Tongue (tissue), 2 donors: ENCODE data around the gene TSPAN3. TPM values are rescaled to one million over a fixed set of nuclear protein-coding genes. Genes with fewer than 3 reads are reported as not detected.
A peak's percentile ranks its signal among the peaks of the same experiment; 100 is the strongest.

Source experiments
- DNase-seq: peaks from one replicate; pipeline ENCODE4 v3.0.0-alpha.2; 2015
- total RNA-seq: library from RNA; depleted of rRNA; stranded (reverse); fragments of >200 nt; gene quantifications from one replicate; pipeline ENCODE4 v1.2.3, GENCODE V29; 2014

TSPAN3 gene
- total RNA-seq, 1 donor from 2014 or later = 373 TPM

DNA sequence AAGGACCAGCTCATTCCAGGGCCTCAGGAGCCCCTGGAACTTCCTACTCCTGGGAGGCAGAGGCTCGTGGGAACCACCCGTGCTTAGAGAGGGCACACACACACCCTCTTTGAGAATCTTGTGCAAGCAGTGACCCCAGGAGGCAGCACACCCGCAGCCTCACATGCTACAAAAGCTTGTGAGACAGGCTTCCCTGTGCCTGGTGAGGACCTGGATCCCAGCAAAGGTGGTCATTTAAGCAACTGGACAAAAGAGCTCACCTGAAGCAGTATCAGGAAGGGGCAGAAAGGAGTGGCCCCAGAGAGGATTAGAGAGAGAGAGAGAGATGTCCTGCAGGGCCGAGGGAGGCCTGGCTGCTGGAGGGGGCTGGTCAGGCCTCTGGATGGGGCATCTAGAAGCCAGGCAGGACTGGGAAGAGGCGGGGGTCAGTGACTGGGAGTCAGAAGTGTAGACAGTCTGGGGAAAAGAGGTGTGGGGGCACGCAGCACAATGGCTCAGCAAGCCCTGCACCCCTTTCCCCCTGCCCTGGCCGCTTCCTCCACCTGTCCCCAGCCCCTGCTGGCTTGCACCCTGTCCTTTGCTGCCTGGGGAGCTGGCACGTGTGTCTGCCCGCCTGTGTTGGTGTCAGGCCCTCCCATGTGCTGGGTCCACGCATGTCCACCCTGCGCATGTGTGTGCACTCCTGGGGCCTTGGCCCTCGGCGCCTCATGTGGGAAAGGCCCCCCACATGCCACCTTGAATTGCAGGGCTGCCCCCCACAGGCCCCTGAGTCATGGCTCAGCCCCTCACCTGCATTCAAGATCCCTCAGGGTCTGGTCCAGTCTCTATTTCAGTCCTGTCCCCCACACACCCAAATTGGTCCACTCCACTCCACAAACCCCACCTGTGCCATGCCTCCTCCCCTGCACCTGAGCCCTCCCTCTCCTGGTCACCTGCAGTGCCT lies 36.9 kb downstream of the TSPAN3 start:
- DNase-seq = no peak

- DNase-seq = no peak
Measured at GRCh38 chr15:77033417-77033728, 37.5 kb downstream of the TSPAN3 start.

GRCh38 chr15:77032647-77033416 lies 38.1 kb downstream of the TSPAN3 start:
- no peak for DNase-seq

DNA sequence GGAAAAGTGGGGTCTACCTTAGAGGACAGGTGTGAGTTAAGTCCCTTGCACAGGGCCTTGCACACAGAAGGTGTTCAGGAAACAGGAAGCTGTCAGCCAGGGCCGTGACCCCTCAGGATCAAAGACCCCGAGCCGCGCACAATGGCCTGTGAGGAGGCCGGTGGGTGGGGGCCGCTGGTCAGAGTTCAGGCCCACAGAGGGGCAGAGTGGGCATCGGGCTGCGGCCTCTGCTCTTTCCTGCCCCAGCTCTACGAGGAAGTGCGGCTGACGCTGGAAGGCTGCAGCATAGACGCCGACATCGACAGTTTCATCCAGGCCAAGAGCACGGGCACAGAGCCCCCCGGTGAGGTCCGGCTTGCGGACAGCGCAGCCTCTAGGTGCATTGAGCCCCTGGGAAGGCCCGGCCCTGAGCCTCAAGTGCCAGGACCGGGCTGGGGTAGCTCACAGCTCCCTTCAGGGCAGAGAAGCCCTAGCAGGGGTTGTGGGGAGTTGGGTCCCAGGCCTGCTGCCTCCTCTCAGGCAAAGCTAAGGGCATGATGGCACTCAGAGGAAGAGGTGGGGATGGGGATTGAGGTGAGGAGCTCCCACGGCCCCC lies 38.8 kb downstream of the TSPAN3 start:
- no peak for DNase-seq

DNA sequence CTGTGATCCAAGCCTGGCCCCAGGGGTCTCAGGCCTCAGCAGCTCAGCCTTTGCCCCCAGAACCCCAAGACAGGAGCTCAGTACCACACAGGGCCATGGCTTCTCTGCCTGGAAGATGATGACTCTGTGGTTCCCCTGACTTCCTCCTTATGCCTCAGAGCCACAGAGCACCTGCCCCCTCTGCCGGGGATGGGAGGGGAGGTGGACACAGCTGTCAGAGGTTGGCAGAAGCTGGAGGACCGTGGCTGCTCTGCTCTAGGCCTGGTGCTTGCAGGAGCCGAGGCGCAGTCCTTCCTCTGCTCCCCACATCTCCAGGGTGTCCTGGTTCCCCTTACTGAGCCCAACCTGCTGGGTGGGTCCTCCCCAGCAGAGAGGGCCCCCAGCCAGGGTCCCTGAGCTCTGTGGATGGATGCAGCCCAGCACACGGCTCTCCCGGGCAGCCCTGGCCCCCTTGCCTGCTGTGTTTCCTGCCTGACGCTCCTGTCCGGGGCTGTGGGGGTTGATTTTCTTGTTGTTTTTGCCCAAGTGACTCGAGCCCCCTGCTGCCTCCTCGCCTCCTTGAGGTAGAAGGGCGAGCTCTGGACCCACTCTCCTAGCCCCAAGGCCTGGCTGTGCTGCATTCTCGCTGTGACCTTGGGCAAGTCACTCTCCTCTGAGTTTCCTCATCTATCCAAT lies 39.4 kb downstream of the TSPAN3 start:
- peak; percentile 74 for DNase-seq

DNA sequence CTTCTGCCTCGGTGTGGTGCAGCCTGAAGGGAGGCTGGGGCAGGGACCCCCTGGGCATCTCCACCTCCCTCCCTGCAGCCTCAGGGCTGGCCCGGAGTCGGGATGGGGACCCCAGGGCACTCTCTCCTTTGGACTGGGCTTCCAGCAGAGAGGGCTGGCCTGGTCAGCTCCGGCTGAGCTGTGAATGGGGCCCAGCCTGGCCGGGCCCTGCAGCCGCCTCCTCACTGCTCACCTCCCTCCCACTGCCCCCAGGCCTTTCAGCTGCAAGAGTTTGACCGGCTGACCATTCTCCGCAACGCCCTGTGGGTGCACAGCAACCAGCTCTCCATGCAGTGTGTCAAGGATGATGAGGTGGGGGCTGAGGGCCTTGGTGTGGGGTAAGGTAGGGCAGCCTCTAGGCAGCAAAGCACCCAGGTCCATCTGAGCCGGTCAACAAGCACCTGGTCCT lies 40.0 kb downstream of the TSPAN3 start:
- no peak for DNase-seq

- DNase-seq = peak; percentile 44
Measured at GRCh38 chr15:77030048-77030927, 40.6 kb downstream of the TSPAN3 start.

- no peak for DNase-seq
Measured at GRCh38 chr15:77029166-77030047, 41.5 kb downstream of the TSPAN3 start.

DNA sequence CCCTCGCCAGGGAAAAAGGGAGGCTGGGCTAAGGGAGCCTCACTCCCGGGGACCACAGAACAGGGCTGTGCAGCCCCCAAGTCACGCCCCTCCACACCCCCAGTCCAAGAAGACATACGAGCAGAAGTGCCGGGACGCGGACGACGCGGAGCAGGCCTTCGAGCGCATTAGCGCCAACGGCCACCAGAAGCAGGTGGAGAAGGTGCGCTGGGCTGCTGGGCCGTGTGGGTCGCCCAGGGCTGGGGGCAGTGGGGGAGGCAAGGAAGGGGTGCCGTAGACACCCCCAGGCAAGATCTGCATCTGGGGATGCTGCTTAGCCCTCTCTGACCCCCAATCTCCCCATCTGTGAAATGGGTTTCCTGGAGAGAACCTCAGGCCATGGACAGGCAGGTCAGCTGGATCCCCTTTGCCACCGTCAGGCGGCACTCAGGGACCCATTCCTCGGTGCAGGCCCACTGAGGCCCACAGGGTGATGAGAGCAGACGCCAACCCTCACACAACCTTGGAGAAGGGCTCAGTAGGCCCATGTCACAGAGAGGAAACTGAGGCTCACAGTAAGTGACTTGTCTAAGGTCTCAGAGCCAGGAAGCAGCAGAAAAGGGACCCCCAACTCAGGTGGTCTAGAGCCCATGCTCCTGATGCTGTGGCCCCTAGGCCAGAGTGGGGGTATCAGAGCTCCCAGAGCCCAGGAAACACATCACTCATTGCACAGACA lies 42.3 kb downstream of the TSPAN3 start:
- DNase-seq = no peak

DNA sequence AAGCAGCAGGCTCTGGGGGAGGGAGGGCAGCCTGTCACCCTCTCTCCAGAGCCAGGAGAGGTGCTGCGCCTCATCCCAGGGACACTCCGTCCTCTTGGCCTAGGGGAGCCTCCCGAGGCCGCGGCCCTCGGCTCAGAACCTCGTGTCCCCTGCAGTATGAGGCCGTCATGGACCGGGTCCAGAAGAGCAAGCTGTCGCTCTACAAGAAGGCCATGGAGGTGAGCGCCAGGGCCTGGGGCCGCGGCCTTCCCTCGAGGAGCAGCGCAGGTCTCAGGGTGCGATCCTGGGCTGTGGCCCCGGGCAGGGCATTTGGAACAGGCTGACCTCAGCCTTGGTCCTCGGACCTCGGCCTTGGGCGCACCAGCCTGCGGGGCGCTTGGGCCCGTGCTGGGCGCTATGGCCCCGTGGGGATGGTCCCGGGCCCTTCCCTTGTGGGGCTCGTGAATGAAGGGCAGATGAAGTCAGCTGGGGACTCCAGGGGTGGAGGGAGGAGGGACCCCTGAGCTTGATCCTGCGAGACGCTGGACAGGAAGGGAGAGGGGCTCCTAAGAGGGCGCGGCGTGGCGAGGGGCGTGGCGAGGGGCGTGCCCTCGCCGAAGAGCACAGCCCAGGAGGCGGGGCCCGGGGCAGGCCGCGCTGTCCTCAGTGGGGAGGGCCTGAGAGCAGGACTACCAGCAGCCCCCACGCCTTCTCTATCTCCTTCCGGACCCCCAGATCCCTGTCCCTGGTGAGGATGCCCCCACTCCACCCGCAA lies 43.0 kb downstream of the TSPAN3 start:
- peak; percentile 35 for DNase-seq

DNA sequence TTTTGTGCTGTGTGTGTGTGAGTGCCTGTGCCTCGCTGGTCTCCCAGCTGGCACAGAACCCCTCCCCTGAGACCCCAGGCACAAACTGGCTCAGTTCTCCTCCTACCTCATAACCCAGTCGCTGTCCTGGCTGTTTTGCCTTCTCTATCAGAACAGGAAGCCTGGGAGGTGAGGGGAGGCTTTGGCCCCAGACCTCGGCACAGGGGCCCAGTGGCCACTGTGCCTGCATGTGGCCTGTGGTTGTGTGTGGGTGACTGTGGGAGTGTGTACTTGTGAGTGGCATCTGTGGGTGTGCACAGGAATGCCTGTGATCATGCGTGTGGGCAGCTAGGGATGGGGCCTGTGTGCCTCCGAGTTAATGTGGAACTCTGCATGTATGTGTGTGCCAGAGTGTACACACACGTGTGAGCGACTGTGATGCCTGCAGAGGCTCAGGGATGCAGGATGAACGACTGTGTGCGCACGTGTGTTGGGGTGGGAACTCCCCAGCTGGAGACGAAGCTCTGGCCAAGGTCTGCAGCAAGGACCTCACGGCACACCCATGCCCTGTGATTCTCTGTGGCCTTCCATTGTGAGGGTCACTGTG lies 43.7 kb downstream of the TSPAN3 start:
- no peak for DNase-seq

- no peak for DNase-seq
Measured at GRCh38 chr15:77026501-77027110, 44.3 kb downstream of the TSPAN3 start.

DNA sequence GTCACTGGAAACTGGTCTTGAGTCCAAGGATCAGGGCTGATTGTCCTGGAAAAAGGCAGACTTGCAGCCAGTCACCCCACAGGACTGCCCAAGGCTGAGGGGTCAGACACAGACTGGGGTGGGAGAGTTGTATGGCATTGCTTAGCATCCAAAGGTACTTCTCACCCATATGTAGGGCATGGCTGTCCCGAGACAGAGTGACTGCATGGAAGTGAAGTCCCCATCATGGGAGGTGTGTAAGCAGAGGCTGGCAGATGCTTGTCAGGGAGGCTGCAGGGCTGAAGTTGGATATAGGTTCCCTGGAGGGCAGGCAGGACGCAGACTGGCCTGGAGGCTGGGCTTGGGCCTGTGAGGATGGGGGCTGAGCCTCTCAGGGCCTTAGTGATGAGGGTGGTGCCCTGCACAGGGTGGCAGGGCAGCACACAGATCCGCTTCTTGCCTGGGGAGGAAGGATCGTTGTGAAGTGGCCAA lies 44.9 kb downstream of the TSPAN3 start:
- DNase-seq = no peak

DNA sequence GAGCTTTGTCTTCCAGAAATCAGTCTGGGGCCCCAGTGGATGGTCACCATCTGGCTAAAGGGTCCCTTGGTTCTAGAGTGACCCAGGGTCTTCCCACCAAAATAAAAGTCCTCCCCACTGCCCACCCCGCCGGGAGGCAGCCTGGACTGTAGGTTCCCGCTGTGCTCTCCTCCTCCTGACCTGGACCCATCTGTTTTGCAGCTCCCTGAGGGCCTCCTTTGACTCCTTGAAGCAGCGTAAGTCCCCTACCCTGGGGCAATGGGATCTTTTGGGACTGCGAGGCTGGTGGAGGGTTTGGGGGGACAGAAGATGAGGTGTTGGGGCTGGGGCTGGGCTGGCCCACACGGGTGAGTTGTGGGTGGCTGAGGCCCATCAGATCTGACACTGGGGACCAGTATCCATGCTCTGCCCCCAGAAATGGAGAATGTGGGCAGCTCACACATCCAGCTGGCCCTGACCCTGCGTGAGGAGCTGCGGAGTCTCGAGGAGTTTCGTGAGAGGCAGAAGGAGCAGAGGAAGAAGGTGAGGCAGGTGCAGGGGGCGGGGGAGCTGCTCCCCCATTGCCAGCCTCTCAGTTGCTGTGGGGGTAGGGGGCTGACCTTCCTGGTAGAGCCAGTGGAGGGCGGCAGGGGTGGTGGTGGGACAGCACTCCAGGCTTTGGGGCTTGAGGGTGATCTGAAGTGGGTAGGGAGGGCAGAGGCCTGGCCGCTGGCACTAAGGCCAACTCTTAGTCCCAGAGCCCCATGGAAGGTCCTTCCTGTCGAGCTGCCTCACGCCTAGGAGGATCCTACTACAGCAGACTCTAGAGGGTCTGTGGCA lies 45.6 kb downstream of the TSPAN3 start:
- no peak for DNase-seq

DNA sequence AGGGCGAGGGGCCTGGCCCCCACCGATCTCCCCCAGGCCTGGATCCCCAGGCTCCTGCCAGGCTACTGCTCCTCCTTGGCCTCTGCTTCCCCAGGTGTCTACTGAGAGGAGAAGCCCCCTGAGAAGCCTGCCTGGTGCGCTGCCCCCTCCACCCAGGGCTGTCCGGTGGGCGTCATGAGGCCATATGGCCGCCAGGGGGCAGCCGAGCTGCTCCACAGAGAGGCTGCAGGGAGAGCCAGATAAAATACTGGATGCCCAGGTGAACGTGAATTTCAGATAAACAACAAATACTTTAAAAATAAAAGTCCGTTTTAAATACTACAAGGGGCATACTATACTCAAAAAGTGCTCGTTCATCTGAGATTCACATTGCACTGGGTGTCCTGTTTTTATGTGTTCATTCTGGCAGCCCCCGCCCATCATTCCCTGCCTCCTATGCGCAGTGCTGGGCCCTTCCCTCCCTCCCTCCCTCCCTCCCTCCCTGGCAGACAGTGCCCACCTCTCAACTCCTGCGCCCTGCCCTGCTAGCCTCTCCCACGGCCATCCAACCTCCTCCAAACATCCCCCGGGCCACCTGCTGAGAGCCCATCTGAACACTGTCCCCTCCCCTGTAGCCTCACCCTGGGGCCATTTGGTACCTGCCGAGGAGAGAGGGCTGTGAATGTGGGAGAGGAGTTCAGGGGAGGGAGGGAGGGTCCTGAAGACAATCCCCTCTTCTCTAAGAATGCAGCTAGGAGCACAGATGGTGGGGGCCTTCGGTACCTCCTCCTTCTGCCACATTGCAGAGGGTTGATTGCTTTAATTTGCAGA lies 46.4 kb downstream of the TSPAN3 start:
- DNase-seq = peak; percentile 82
